ENCODE results near the gene ISX. TPM values are rescaled to one million over a fixed set of nuclear protein-coding genes. Genes with fewer than 3 reads are reported as not detected.

ISX gene
- total and polyA plus RNA-seq, 9 of the 15 experiments (the other 6 are each of a cell fraction or from before 2014, with no cell fraction given) = 0.03 to 0.36 (median 0.07) TPM

DNA sequence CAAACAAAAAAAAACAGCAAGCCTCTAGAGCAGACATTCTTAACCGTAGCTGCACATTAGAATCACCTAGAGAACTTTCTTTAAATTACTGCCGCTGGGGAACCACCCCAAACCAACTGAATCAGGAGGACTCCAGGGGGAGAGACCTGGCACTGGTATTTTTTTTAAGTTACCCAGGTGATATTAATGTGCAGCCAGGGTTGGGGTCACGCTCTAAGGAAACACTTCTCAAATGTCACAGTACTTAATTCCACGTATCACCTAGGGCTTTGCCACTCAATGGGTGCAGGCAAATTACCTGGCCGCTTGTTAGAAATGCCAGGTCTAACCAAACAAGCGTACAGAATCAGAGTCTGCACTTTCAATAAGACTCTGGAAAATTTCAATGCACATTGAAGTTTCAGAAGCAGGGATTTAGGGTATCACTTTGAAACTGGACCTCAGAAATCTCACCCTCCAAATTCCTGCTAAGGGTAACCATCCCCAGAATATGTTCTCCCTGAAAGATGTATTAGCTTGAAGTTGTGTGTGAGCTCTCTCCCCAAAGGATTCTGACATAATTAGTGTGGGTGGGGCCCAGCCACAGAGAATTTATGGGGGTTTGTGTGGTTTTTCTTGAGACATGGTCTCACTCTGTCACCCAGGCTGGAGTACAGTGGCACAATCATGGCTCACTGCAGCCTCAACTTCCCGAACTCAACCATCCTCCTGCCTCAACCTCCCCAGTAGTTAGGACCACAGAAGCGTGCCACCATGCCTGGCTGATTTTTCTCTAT is 12.7 kb upstream of the ISX start (continued):
- no peak for TF ChIP-seq ZNF175 (CRISPR knock-in tag; IDR thresholded peaks at IDR 0.05; ENCODE audit: low read depth)
- no peak for TF ChIP-seq LCOR (CRISPR knock-in tag; IDR thresholded peaks at IDR 0.05)

DNA sequence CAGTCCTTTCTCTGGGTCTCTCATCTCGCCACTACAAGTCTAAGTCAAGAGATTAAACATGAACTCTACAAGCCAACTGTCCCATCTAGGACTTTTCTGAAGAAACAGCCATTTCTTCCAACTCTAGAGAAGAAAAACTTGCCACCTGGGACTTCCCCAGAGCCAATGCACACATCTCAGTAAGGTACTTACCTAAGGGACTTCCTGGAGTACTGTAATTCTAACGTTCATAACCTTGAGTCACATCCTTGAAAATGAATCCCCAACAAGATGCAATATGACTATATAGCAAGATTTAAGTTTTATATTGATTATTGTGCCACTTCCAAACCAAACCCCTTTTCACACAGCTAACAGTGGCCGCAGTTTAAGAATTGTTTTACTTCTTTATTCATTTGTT is 11.9 kb upstream of the ISX start:
- ATAC-seq (no peak), DNase-seq (ENCODE audit: extremely low read depth in 1 of 4, low spot score in 3 of 4) (no peak), FAIRE-seq (no peak)
- WGBS (ENCODE audit: insufficient coverage, low coverage, missing lambda C conversion rate) = 53% methylated on average over 3 of the region's 3 CpGs
- Histone ChIP-seq H4K20me1 (replicated peaks; ENCODE audit: control insufficient read depth, insufficient read depth, low read length) (no peaks in the 10 kb centered on the region), H3K27me3 (ENCODE audit: control insufficient read depth in 2 of 2, insufficient read depth in 2 of 2, low read length in 2 of 2) (no peaks in the 10 kb centered on the region), H3K4me2 (ENCODE audit: insufficient read depth, low read length) (no peak overlapping the region), H3K9ac (ENCODE audit: insufficient read depth in 1 of 2, low read depth in 2 of 2, low read length in 2 of 2) (no peak overlapping the region), H3K36me3 (ENCODE audit: control insufficient read depth, insufficient read depth, low read length) (no peaks in the 10 kb centered on the region), H3K4me1 (replicated peaks in 1 of 2; ENCODE audit: control insufficient read depth in 2 of 2, insufficient read depth in 2 of 2, low read length in 2 of 2) (peaks cover 0 to 7% of the 10 kb centered on the region in 2 experiments; a peak in 3 of 5 replicates), H2AFZ (ENCODE audit: low read depth, low read length) (no peak overlapping the region), H3K27ac (ENCODE audit: extremely low read depth, low read depth, low read length) (no peak overlapping the region), H3K4me3 (no peak overlapping the region), H3K9me3 (replicated peaks; ENCODE audit: control insufficient read depth, insufficient read depth, low read depth, low read length) (no peaks in the 10 kb centered on the region), H3K79me2 (ENCODE audit: control insufficient read depth, insufficient read depth, low read length) (no peaks in the 10 kb centered on the region), H3K9me1 (ENCODE audit: control insufficient read depth, insufficient read depth, low read length) (no peaks in the 10 kb centered on the region)
- no TSS peak for BruUV-seq (replicated peaks)
- intact Hi-C loops (cut with micrococcal nuclease) (no loop called here), in situ Hi-C loops (cut with MboI) (no loop called here)
- POLR2A ChIA-PET = no interaction called here
- CTCF ChIA-PET (ENCODE audit: low intra/inter-chr PET ratio) = no interaction called here
- TF ChIP-seq POLR2H (tag; IDR thresholded peaks at IDR 0.05; ENCODE audit: low read depth) (no peak), SRSF7 (optimal IDR thresholded peaks at IDR 0.05; ENCODE audit: low read depth, low read length) (no peak), ZC3H11A (IDR thresholded peaks at IDR 0.05; ENCODE audit: low read depth, low read length) (no peak), CBX1 (IDR thresholded peaks at IDR 0.05; ENCODE audit: low read depth) (no peak), CC2D1A (IDR thresholded peaks at IDR 0.05) (no peak)
- TF ChIP-seq, protein P1, sequence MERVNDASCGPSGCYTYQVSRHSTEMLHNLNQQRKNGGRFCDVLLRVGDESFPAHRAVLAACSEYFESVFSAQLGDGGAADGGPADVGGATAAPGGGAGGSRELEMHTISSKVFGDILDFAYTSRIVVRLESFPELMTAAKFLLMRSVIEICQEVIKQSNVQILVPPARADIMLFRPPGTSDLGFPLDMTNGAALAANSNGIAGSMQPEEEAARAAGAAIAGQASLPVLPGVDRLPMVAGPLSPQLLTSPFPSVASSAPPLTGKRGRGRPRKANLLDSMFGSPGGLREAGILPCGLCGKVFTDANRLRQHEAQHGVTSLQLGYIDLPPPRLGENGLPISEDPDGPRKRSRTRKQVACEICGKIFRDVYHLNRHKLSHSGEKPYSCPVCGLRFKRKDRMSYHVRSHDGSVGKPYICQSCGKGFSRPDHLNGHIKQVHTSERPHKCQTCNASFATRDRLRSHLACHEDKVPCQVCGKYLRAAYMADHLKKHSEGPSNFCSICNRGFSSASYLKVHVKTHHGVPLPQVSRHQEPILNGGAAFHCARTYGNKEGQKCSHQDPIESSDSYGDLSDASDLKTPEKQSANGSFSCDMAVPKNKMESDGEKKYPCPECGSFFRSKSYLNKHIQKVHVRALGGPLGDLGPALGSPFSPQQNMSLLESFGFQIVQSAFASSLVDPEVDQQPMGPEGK (CRISPR knock-in tag; IDR thresholded peaks at IDR 0.05; ENCODE audit: borderline replicate concordance) = no peak
